Measurements from ENCODE around the gene GRXCR2. TPM values are rescaled to one million over a fixed set of nuclear protein-coding genes. Genes with fewer than 3 reads are reported as not detected.

Gene GRXCR2
- total RNA-seq, 1 donor = not detected

DNA sequence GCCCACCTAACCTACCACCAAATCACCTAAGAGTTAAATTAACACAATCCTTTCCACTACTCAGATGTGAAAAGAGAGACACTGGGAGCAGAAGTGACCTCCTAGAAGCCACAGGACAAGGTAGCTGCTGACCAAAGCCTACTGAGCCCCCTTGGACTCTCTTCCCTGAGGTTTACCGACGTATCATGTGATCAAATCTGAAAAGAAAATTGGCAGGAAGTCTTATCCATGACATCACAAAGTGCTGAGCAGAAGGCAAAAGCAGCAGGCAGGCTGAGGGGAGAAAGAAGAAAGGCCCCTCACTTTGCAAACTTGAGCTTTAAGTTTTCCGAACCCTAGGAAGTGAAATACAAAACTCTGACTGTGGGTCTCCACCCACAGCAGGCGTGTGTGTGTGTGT, 48.8 kb downstream of the GRXCR2 start:
- Histone ChIP-seq H3K4me3 (ENCODE audit: insufficient read depth, low read length) (no peak overlapping the region), H2AFZ (ENCODE audit: low read length) (peak overlapping the region; percentile 32)
- DNase-seq (ENCODE audit: insufficient read length, low spot score, missing footprints) = no peak

GRCh38 chr5:145818604-145819003, 54.2 kb downstream of the GRXCR2 start:
- DNase-seq (ENCODE audit: insufficient read length, low spot score, missing footprints) = no peak
- no peaks in the 10 kb centered on the region for H3K9me3 ChIP-seq (ENCODE audit: low read depth, low read length)
- H3K79me2 ChIP-seq (ENCODE audit: insufficient read depth, low read length) = no peaks in the 10 kb centered on the region
- no peak overlapping the region for H3K4me3 ChIP-seq (ENCODE audit: insufficient read depth, low read length)
- H3K4me1 ChIP-seq (ENCODE audit: insufficient read depth, low read length) = no peaks in the 10 kb centered on the region
- H3K27me3 ChIP-seq (ENCODE audit: insufficient read depth, low read length) = no peaks in the 10 kb centered on the region
- no peak overlapping the region for H2AFZ ChIP-seq (ENCODE audit: low read length)
- no peak overlapping the region for H3K27ac ChIP-seq (ENCODE audit: low read depth, low read length)
- H3K4me2 ChIP-seq (ENCODE audit: insufficient read depth, low read length) = no peak overlapping the region
- no peaks in the 10 kb centered on the region for H3K36me3 ChIP-seq (ENCODE audit: insufficient read depth, low read length)
- H4K20me1 ChIP-seq (ENCODE audit: insufficient read depth, low read length) = no peaks in the 10 kb centered on the region
- TF ChIP-seq, protein P1, sequence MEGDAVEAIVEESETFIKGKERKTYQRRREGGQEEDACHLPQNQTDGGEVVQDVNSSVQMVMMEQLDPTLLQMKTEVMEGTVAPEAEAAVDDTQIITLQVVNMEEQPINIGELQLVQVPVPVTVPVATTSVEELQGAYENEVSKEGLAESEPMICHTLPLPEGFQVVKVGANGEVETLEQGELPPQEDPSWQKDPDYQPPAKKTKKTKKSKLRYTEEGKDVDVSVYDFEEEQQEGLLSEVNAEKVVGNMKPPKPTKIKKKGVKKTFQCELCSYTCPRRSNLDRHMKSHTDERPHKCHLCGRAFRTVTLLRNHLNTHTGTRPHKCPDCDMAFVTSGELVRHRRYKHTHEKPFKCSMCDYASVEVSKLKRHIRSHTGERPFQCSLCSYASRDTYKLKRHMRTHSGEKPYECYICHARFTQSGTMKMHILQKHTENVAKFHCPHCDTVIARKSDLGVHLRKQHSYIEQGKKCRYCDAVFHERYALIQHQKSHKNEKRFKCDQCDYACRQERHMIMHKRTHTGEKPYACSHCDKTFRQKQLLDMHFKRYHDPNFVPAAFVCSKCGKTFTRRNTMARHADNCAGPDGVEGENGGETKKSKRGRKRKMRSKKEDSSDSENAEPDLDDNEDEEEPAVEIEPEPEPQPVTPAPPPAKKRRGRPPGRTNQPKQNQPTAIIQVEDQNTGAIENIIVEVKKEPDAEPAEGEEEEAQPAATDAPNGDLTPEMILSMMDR (IDR thresholded peaks at IDR 0.05; ENCODE audit: extremely low read depth, low read depth, low read length) = no peak

More for the DNA sequence above, 48.8 kb downstream of the GRXCR2 start:
- Histone ChIP-seq H3K9me3 (ENCODE audit: low read depth, low read length) (no peaks in the 10 kb centered on the region), H3K79me2 (ENCODE audit: insufficient read depth, low read length) (peaks cover 9% of the 10 kb centered on the region), H4K20me1 (ENCODE audit: insufficient read depth, low read length) (no peaks in the 10 kb centered on the region), H3K27ac (ENCODE audit: low read depth, low read length) (no peak overlapping the region), H3K27me3 (ENCODE audit: insufficient read depth, low read length) (no peaks in the 10 kb centered on the region), H3K36me3 (ENCODE audit: insufficient read depth, low read length) (no peaks in the 10 kb centered on the region), H3K4me1 (ENCODE audit: insufficient read depth, low read length) (no peaks in the 10 kb centered on the region), H3K4me2 (ENCODE audit: insufficient read depth, low read length) (no peak overlapping the region)
- TF ChIP-seq, protein P1 (IDR thresholded peaks at IDR 0.05; ENCODE audit: extremely low read depth, low read depth, low read length) = no peak

- H2AFZ ChIP-seq (ENCODE audit: low read length) = no peak overlapping the region
- no peak for DNase-seq (ENCODE audit: insufficient read length, low spot score, missing footprints)
- H3K4me2 ChIP-seq (ENCODE audit: insufficient read depth, low read length) = no peak overlapping the region
- H3K4me1 ChIP-seq (ENCODE audit: insufficient read depth, low read length) = no peaks in the 10 kb centered on the region
- H3K9me3 ChIP-seq (ENCODE audit: low read depth, low read length) = no peaks in the 10 kb centered on the region
- no peaks in the 10 kb centered on the region for H3K79me2 ChIP-seq (ENCODE audit: insufficient read depth, low read length)
- no peak overlapping the region for H3K4me3 ChIP-seq (ENCODE audit: insufficient read depth, low read length)
- TF ChIP-seq, protein P1 (IDR thresholded peaks at IDR 0.05; ENCODE audit: extremely low read depth, low read depth, low read length) = no peak
- H3K27me3 ChIP-seq (ENCODE audit: insufficient read depth, low read length) = no peaks in the 10 kb centered on the region
- no peaks in the 10 kb centered on the region for H3K36me3 ChIP-seq (ENCODE audit: insufficient read depth, low read length)
- H4K20me1 ChIP-seq (ENCODE audit: insufficient read depth, low read length) = no peaks in the 10 kb centered on the region
- no peak overlapping the region for H3K27ac ChIP-seq (ENCODE audit: low read depth, low read length)
Measured at GRCh38 chr5:145812877-145813276, 59.9 kb downstream of the GRXCR2 start.

GRCh38 chr5:145811834-145812625, 60.8 kb downstream of the GRXCR2 start:
- H3K9me3 ChIP-seq (ENCODE audit: low read depth, low read length) = no peaks in the 10 kb centered on the region
- TF ChIP-seq, protein P1 (IDR thresholded peaks at IDR 0.05; ENCODE audit: extremely low read depth, low read depth, low read length) = peak; percentile 58
- no peaks in the 10 kb centered on the region for H4K20me1 ChIP-seq (ENCODE audit: insufficient read depth, low read length)
- H3K79me2 ChIP-seq (ENCODE audit: insufficient read depth, low read length) = no peaks in the 10 kb centered on the region
- no peaks in the 10 kb centered on the region for H3K27me3 ChIP-seq (ENCODE audit: insufficient read depth, low read length)
- H3K4me3 ChIP-seq (ENCODE audit: insufficient read depth, low read length) = no peak overlapping the region
- H3K4me1 ChIP-seq (ENCODE audit: insufficient read depth, low read length) = no peaks in the 10 kb centered on the region
- no peak overlapping the region for H3K27ac ChIP-seq (ENCODE audit: low read depth, low read length)
- H2AFZ ChIP-seq (ENCODE audit: low read length) = no peak overlapping the region
- H3K4me2 ChIP-seq (ENCODE audit: insufficient read depth, low read length) = no peak overlapping the region
- no peaks in the 10 kb centered on the region for H3K36me3 ChIP-seq (ENCODE audit: insufficient read depth, low read length)
- peak; percentile 22 for DNase-seq (ENCODE audit: insufficient read length, low spot score, missing footprints)

Data from osteoblast (primary cell).